ENCODE results near the gene CTTNBP2NL.

GRCh38 chr1:112358798-112359408 lies 37.1 kb upstream of the CTTNBP2NL start:
- TF ChIP-seq CTCF (conservative IDR thresholded peaks at IDR 0.05; ENCODE audit: low read depth in 2 of 2) (peak; percentile 81 to 97), ZNF331 (CRISPR knock-in tag; IDR thresholded peaks at IDR 0.05; ENCODE audit: low read depth) (no peak), EZH2 (IDR thresholded peaks at IDR 0.05; ENCODE audit: low read depth, unreplicated experiment) (no peak), CREB1 (CRISPR knock-in tag; IDR thresholded peaks at IDR 0.05; ENCODE audit: low read depth) (no peak)
